Thoracic aorta (tissue), 2 donors: ENCODE measurements around the gene AP1B1. TPM values are rescaled to one million over a fixed set of nuclear protein-coding genes. Genes with fewer than 3 reads are reported as not detected.
"Not testable (repeated sequence)": the region's sequence is repeated elsewhere in the genome, so short reads cannot be mapped to it uniquely, and the experiment has no call there.

ENCODE experiments used
- ATAC-seq: fragments of 150-250 bp; one replicate; pipeline ENCODE4 v1.8.0; 2017; ENCODE audit warnings: low read depth; ENCODE audit not compliant: insufficient number of reproducible peaks, low FRiP score
- DNase-seq: peaks from one replicate; pipeline ENCODE4 v3.0.0-alpha.2; 2020; ENCODE audit warnings: low spot score
- H3K27ac ChIP-seq, 2 donors: fragments of 200-600 bp; sonication (generic); 1 replicate in 1 of 2; 2 replicates in 1 of 2; pipeline ENCODE4 v1.5.1; 2016; ENCODE audit warnings: mild to moderate bottlenecking in 2 of 2, moderate library complexity in 2 of 2
- H3K27me3 ChIP-seq: fragments of 200-600 bp; sonication (generic); replicated peaks from 2 replicates; pipeline ENCODE4 v1.6.0; 2016; ENCODE audit warnings: mild to moderate bottlenecking; ENCODE audit not compliant: insufficient read depth
- H3K36me3 ChIP-seq: fragments of 200-600 bp; sonication (generic); one replicate; pipeline ENCODE4 v1.5.1; 2016
- H3K4me1 ChIP-seq, 2 donors: fragments of 200-600 bp; sonication (generic); 1 replicate in 1 of 2; 2 replicates in 1 of 2; pipeline versions ENCODE4 v1.5.1 to v1.6.0; 2016; ENCODE audit warnings: low read depth in 2 of 2, mild to moderate bottlenecking in 1 of 2; ENCODE audit not compliant: control insufficient read depth in 1 of 2
- H3K4me3 ChIP-seq: fragments of 200-600 bp; sonication (generic); 2 replicates; pipeline ENCODE4 v1.5.1; 2016; ENCODE audit warnings: mild to moderate bottlenecking
- H3K9me3 ChIP-seq: fragments of 200-600 bp; sonication (generic); 2 replicates; pipeline ENCODE4 v1.5.1; 2016
- CTCF ChIP-seq: fragments of 200-600 bp; sonication (generic); IDR thresholded peaks from one replicate; pipeline ENCODE4 v1.5.1; 2019; ENCODE audit warnings: antibody characterized with exemption
- total RNA-seq, 2 donors: library from RNA; depleted of rRNA; stranded (reverse); fragments of >200 nt; gene quantifications; one replicate each; pipeline versions ENCODE4 v1.1.0 to v1.2.3, GENCODE V29; 2016

Gene AP1B1
- total RNA-seq, 2 donors from 2014 or later, result 59.5 to 73.1 TPM

- no peak for TF ChIP-seq CTCF
- DNase-seq, result no peak
- Histone ChIP-seq H3K27ac (no peak overlapping the region), H3K4me3 (no peak overlapping the region), H3K9me3 (no peaks in the 10 kb centered on the region), H3K36me3 (peaks cover 7% of the 10 kb centered on the region), H3K4me1 (peaks cover 0 to 10% of the 10 kb centered on the region in 2 donors), H3K27me3 (no peaks in the 10 kb centered on the region)
- no peak for ATAC-seq
Measured at GRCh38 chr22:29380032-29380781, 8.2 kb downstream of the AP1B1 start.

GRCh38 chr22:29379258-29379657 is 9.1 kb downstream of the AP1B1 start:
- ATAC-seq, result no peak
- Histone ChIP-seq H3K27me3 (no peaks in the 10 kb centered on the region), H3K9me3 (no peaks in the 10 kb centered on the region), H3K4me1 (peaks cover 0 to 5% of the 10 kb centered on the region in 2 donors), H3K4me3 (no peak overlapping the region), H3K27ac (no peak overlapping the region), H3K36me3 (peaks cover 7% of the 10 kb centered on the region)
- DNase-seq, result no peak
- no peak for TF ChIP-seq CTCF

- Histone ChIP-seq H3K27ac (no peak overlapping the region), H3K4me1 (no peaks in the 10 kb centered on the region), H3K36me3 (peaks cover 11% of the 10 kb centered on the region), H3K9me3 (no peaks in the 10 kb centered on the region), H3K4me3 (no peak overlapping the region), H3K27me3 (no peaks in the 10 kb centered on the region)
- no peak for ATAC-seq
- no peak for TF ChIP-seq CTCF
- DNase-seq, result no peak
Measured at GRCh38 chr22:29377979-29378378, 10.4 kb downstream of the AP1B1 start.

GRCh38 chr22:29376705-29377104 is 11.7 kb downstream of the AP1B1 start:
- not testable (repeated sequence) for H3K4me3 ChIP-seq, H3K27me3 ChIP-seq, H3K4me1 ChIP-seq, DNase-seq, ATAC-seq, H3K27ac ChIP-seq, H3K9me3 ChIP-seq
- H3K36me3 ChIP-seq, result peaks cover 11% of the 10 kb centered on the region

- ATAC-seq (no peak), DNase-seq (no peak)
- H3K36me3 ChIP-seq, result peaks cover 11% of the 10 kb centered on the region
- no peaks in the 10 kb centered on the region for H3K27me3 ChIP-seq
- H3K9me3 ChIP-seq, result no peaks in the 10 kb centered on the region
- no peaks in the 10 kb centered on the region for H3K4me1 ChIP-seq
- no peak for TF ChIP-seq CTCF
- H3K27ac ChIP-seq, result no peak overlapping the region
- H3K4me3 ChIP-seq, result no peak overlapping the region
Measured at GRCh38 chr22:29375398-29376076, 12.8 kb downstream of the AP1B1 start.

GRCh38 chr22:29374806-29375205 is 13.6 kb downstream of the AP1B1 start:
- H3K4me3 ChIP-seq, DNase-seq, H3K27ac ChIP-seq, ATAC-seq, H3K4me1 ChIP-seq, H3K9me3 ChIP-seq, H3K27me3 ChIP-seq: not testable (repeated sequence)
- H3K36me3 ChIP-seq, result peaks cover 11% of the 10 kb centered on the region
